ENCODE results near the gene SEZ6L.

Gene SEZ6L

DNA sequence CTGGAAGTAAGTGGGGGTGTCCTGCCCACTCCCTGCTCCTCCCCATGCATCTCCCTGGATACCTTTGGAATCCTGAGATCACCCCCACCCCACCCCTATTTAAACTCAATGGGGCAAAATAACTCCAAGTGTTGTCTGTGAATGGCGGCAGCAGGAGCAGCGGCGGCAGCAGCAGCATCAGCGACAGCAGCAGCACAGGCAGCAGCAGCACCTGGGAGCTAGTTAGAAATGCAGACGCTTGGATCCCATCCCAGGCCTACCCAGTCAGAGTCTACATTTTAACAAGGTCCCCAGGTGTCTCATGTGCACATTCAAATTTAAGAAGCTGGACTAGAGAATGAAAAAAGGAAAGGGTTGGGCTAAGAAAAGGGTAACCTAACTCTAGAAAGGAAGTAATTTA is 82.6 kb downstream of the SEZ6L start:
- no peak for DNase-seq

DNA sequence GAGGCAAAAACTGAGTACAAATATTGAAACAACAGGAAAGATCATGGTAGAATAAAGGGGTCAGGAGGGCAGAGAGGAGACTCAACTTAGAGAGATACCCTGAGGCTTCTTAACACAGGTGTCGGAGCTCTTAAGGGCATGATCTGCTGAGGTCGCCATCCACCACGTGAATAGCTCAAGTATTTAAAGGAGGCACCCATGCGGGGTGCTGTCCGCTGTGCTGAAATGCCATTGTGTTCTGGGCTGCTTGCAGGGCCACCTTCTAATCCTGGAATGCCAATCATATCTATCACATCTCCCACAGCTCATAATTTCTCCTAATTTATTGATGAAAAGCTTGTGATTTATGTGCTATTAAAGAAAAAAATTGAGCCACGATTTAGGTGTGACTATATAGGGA is 90.2 kb downstream of the SEZ6L start:
- no peak for DNase-seq

DNA sequence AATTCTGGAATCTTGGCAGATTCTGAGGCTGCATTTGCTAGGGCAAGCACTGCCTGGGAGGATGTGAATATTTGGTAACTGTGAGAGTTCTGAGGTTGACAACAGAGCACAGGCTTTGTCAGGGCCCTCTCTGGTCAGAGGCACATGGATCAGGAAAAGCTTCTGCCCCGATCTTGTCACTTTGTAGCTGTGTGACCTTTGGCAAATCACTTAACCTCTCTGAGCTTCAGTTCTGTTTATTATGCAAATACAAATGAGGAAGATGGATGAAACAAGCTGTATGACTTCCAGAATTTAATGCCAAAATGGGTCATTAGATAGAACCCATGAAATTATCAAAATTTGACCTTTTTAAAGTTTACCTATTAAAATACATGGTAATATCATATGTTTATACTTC is 94.9 kb downstream of the SEZ6L start:
- DNase-seq = no peak

DNA sequence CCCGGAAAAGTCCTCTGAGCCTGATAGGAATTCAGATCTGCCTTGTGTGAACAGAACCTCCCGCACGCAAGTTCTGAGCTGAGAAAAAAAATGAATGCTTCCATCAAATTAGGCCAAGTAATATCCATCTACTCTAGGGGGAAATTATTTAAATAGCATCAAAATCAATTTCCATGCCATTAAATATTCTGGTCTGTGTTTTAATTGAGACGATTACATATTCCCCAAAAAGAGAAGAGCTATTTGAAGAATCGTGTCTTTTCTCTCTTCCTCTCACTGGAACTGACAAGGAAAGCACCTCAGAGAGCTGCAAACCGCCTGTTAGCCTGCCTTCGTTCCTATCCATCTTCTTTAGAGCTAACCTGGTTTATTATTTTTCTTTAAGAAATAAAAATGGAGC is 96.0 kb downstream of the SEZ6L start:
- no peak for DNase-seq

DNA sequence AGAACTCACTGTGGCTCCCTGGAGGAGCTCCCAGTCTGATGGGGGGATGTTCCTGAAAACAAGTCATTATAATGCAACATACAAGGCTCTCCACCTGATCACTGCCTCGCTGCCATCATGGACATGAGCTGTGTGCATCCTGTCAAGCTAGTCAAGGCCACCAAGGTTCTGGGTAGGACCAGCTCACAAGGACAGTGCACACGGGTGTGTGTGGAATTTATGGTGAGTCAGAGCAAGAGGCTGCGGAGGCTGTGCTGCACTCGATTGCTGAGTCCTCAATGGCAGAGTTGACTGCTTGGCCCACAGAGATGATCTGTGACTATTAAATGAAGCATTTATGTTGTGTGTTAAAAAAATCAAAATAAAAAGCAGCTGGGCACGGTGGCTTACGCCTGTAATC is 96.6 kb downstream of the SEZ6L start:
- DNase-seq = no peak

DNA sequence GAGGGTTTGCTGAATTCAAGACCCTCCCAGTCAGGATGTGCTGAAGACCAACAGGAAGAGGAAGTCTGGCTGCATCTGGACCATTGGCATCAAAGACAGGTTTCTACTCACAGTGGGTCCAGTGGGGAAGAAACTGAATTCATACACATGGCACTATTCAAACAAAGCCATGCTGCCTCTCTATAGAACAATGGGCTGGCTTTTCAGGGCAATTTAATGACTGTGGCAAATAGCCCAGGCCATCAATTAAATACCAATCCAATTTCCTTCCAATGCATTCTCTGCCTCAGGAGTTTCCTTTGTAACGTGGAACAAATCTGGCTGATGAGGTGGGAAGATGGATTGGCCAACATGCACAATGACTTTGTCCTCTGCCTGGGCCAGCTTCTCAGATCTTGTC is 98.6 kb downstream of the SEZ6L start:
- no peak for DNase-seq

DNA sequence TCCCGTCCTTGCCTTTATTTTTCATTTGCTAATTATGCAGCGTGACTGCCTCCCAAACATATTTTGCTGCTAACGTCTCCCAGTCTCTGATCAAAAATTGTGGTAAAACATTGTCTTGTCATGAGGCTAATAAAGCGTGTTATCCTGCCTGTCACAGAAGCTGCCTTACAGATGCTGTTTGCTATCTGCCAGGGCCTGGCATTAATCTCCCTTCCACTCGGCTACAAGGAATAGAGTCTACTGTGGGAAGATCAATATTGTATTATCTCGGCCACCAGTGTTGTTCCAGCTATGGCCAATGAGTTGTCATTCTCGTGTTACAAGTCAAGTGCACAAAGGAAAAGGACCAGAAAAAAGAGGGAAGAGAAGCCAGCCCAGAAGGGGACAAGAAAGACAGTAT is 100.3 kb downstream of the SEZ6L start:
- DNase-seq = no peak

DNA sequence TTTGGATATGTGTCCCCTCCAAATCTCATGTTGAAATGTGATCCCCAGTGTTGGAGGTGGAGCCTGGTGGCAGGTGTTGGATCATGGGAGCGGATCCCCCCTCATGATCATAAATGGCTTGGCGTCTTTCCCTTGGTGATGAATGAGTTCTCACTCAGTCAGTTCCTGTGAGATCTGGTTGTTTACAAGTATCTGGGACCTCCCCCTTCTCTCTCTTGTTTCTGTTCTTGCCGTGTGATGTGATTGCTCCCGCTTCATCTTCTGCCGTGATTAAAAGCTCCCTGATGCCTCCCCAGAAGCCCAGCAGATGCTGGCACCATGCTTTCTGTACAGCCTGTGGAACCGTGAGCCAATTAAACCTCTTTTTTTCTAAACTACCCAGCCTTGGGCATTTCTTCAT is 102.2 kb downstream of the SEZ6L start:
- DNase-seq = no peak

DNA sequence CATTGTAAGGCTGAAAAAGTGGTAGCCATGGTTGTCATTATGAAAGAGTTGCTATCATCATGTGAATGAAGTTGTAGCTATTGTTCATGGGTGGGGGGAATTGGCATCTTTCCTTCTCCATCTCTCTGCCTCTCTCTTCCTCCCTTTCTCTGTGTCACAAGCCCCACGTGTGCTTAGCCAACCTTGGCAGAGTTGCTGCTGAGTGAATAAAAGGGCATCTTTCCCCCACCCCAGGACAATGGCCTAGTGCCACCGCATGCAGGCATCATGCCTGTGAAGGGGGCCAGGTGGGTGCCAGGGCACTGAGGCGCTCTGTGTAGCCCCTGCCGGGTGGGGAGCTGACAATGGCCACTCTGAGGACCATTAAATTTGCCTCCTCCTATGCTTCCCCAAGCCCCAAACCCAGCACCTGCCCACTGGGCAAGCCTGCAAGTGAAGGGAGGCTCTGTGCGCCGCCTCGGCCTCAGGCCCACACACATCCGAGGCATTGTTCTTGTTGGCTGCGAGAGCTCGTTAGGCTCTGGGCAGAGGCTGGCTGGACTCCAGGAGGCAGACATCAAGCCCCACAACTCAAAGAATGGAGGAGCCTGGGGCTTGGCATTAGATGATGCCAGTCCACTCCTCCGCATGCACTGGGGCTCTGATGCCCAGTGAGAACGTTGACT is 103.9 kb downstream of the SEZ6L start:
- DNase-seq = no peak

DNA sequence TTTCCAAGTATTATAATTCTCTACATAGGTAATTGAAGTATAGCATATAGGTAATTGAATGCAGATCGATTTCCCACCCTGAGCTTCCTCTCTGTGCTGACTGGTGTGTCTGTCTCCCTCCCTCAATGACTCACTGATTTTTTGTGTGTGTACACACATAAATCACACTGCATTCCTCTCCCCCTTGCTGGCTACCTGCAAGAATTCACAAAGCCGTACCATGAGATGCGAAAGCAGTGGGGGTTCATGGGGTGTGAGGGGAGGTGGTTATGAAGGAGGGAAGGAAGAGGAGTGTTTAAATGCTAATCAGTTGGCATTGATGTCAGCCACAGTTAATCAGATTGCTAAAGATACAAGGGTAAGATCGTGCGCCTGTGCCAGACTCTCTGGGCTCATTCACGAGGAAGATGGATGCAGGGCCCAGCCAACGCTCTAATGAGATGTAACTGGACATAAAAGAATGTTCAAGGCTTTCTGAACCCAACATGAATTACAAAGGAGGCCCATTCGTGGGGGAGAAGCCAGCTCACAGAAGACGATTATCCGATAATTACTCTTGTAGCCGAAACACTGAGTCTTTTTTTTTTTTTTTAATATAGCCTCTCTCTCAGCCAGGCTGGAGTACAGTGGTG is 107.4 kb downstream of the SEZ6L start:
- no peak for DNase-seq

DNA sequence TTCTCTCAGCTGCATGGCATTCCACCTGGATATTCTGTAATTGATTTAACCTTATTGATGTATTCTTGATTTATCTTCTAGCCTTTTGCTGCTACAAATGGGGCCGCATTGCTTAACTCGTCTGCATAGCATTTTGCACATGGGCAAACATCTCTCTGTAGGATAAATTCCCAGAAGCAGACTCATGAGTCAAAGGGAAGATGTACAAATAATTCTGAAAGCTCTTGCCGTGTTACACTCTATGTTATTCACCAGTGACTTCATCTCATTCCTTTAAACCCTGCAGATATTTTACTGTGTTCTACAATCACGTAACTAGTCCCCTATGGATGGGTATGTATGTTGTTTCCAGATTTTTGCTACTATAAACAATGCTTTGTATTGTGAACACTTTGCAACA is 112.7 kb downstream of the SEZ6L start:
- no peak for DNase-seq

DNA sequence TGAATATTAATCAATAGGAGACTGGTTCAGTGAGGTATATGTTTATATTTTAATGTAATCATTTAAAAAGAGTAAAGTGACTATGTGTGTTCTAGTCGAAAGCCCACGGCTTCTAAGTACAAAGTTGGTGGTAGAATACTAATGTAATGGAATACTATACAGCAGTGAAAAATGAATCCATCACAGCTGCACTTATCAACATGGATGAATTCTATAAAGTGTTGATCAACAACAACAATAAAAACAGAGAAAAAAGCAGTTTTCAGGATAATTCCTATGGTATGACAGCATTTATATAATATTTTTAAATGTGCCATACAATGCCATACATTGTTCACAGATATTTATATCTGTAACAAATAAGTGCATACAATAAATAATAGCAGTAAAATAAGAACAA is 114.1 kb downstream of the SEZ6L start:
- no peak for DNase-seq

DNA sequence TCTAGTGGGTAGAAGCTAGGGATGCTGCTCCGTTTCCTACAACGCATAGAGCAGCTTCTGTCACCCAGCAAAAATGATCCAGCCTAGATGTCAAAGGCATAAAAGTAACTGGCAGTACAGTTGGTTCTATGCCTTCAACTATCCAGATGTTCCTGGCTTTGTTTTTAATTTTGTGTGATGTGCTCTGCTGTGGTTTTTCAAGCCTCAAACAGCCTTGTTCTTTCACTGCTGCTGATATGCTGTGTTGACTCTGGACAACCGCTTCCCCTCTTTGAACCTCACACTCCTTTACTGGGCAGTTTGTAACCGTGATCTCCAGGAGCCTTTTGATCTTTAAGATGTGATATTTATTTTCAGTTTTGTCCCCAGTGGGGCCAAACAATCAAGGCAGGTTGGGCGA is 116.4 kb downstream of the SEZ6L start:
- no peak for DNase-seq

DNA sequence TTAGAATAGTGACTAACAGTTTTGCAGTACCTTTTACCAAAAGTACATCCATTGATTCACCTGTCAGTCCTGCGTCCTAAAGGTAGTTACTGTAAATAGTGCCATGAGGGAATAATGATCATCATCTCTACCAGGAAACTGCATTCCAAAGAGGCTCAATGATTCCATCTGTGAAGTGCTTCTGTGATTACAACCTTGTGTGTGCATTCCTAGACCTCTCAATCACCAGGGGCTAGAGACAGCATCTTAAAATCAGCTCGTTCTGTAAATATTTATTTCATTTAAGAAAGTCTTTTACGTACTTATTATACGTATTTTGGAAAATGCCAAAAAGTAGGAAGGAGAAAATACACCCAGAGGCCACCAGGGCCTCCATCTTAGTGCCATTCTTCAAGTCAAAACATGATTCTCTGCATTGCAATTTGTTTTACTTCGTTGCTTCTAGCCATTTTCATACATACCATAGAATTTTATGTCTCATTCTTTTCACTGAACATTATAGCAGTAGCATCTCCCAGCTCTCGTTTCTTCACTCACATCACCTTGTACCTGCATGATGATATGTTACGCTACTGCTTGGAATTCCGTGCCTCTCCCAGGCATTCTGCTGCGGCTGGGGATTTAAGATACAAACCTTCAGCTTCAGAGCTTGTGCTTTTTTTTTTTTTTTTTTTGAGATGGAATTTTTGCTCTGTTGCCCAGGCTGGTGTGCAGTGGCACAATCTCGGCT is 117.0 kb downstream of the SEZ6L start:
- DNase-seq = no peak

DNA sequence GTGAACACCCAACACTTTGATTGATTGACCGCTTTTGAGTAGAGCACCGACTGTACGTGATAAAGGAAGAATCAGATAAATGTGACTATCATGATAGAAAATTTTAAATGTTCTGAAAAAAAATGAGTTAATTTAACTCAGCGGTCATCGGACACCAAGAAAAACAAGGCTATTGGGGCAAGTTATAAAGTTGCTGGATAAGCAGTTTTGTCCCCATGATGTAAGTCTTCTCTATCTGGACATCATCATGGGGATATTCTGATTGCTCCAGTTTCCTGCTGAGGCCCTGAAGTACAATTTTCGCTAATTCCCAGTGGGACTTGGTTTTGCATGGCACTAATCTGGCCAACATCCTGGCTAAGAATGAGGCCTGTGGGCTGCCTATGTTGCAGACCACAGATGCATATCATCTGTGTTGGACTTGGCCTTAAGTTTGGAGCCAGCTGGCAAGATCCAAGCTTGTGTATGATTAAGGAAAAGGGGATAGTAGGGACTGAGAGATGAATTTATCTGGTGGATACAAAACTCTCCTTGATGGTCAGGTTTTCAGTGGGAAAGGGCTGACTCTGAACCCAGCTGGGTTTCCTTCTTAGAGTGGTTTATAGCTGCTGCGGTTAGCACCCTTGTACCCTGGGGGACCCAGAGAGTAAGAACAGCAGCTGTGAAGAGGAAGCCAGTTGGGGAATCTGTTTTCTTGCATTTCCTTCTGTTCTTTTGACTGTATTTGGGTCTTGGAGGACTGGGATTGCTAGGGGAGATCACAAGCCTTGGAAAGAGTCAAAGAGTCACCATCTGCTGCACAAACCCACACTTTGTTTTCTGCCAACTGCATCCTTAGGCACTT is 118.3 kb downstream of the SEZ6L start:
- no peak for DNase-seq

DNA sequence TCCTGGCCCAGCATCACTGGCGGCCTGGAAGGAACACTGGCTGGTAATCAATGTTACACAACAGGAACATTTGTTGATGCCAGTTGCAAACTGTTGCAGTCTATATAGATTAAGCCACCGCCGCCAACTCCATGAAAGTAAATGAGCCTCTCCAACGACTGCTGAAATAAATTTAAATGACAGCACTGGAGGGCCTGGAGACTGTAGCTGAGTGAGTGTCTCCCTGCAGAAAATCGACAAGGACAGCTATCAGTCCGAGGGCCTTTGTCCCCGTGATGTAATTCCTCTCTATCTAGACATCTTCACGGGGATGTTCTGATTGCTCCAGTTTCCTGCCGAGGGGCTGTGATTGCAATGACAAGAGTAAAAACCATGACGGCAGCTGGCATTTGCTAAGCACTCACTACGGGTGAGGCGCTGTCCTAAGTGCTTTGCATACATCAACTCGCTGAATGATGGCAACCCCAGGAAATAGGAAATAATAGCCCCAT is 120.4 kb downstream of the SEZ6L start:
- DNase-seq = no peak

DNA sequence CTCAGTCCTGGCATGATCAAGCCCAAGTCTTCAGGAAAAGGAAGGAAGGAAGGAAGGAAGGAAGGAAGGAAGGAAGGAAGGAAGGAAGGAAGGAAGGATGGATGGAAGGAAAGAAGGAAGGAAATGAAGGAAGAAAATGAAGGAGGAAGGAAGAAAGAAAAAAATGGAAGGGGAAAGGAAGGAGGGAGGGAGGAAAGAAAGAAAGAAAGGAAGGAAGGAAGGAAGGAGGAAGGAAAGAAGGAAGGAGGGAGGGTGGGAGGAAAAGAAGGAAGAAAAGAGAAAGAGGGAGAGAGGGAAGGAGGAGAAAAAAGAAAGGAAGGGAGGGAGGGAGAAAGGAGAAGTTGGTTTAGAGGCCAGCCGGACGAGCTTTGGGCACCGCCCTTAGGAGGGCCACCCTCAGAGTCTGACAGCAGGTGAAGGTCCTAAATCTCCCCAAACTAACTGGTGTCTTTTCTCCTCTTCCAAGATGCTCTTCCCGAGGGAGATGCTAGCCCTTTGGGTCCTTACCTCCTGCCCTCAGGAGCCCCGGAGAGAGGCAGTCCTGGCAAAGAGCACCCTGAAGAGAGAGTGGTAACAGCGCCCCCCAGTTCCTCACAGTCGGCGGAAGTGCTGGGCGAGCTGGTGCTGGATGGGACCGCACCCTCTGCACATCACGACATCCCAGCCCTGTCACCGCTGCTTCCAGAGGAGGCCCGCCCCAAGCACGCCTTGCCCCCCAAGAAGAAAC is 122.8 kb downstream of the SEZ6L start:
- DNase-seq = no peak

DNA sequence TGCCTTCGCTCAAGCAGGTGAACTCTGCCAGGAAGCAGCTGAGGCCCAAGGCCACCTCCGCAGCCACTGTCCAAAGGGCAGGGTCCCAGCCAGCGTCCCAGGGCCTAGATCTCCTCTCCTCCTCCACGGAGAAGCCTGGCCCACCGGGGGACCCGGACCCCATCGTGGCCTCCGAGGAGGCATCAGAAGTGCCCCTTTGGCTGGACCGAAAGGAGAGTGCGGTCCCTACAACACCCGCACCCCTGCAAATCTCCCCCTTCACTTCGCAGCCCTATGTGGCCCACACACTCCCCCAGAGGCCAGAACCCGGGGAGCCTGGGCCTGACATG is 123.4 kb downstream of the SEZ6L start:
- no peak for DNase-seq

DNA sequence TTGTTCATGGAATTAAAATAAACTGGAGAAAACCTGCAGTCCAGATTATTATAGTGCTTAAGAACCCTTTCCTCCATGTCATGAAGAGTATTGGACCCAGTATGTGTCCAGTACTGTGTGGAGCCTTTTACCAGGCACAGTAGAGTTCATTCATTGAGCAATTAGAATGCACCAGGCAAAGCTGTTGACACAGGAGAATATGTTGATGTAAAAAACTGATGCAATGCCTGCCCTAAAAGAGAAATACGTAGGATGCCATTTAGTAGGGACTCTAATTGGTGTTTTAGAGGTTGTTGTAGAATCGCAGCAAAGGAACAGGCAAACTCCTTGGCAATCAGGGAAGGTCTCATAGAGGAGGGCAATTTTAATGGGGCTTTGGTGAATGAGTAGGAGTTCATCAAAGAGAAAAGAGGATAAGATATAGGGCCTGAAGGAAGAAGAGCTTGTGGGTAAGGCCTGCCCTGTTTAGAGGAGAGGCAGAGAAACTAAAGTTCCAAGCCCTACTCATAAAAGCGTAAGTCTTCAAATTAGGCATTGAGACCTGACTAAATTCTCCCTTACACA is 126.4 kb downstream of the SEZ6L start:
- no peak for DNase-seq

DNA sequence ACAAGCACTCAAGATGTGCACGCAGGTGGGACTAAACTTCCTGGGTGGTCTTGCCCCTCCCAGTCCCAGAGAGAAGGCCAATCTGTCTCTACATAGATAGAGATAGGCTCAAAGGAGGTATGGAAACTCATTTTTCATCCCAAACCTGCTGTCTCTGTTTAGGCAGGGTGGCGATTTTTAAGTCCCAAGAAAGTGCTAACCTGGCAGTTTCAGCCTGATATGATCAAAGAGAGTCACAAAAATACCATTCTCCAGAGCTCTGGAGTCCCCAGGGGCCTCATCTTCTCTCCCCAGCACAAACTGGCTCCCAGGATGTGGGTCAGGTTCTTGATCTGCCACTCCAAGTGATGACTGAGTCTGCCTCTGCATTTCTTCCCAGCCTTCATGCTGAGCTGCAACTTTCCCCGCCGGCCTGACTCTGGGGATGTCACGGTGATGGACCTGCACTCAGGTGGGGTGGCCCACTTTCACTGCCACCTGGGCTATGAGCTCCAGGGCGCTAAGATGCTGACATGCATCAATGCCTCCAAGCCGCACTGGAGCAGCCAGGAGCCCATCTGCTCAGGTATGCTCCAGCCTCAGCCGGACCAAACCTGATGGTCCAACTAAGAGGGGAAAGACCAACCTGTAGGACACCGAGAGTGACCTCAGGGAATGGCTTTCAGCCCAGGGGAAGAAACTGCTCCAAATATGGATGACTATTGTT is 129.5 kb downstream of the SEZ6L start:
- DNase-seq = no peak

DNA sequence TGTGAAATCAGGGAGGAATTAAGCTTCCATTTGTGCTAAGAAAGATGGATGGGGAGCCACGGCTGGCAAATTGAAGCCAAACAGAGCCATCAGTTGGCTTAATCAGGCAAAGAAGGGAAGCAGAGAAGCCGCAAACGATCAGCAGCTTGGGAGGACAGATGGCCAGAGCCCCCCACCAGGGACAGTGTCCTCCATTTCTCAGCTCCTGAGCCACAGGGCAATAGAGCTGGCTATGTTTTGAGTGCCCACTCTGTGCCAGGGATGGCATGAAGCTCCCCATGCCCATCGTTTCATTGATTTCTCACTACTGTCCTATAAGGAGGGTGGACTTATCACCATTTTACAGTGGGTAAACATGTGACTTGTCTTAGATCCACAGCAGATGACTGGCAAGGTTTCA is 133.5 kb downstream of the SEZ6L start:
- no peak for DNase-seq

DNA sequence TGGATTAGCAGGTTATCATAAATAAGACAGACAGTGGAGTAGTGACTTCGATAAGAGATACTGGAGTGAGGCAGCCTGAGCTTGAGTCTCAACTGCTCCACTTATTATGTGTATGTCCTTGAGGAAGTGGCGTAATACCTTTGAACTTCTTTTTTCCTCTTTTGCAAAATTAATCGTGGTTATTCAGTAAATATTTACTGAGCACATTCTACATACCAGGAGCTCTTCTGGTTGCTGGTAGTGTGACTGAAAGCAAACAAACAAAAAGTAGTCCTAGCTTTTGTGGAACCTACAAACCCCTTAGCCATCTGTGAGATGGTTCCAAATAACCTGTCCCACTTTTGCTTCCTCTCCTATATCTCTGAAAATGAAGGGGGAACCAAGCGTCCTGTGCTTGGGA is 134.2 kb downstream of the SEZ6L start:
- no peak for DNase-seq

Measured in NCI-H1417 treated with DMSO at 0.1 percent for 48 hours (cell line).